Renal pelvis (tissue), 4 donors: ENCODE results near the gene RPS6KA2. TPM values are rescaled to one million over a fixed set of nuclear protein-coding genes. Genes with fewer than 3 reads are reported as not detected.

Experiments used
- DNase-seq: peaks from one replicate; pipeline ENCODE4 v3.0.0-alpha.2; 2013
- polyA plus RNA-seq, 3 donors: library from polyadenylated mRNA; unstranded; fragments of 120-200 nt; gene quantifications; one replicate each; pipeline ENCODE4 v1.2.1, GENCODE V29; 2013; ENCODE audit not compliant: insufficient read length in 3 of 3

The RPS6KA2 gene
- polyA plus RNA-seq, 3 donors: 27.8 to 29.6 (median 29.1) TPM

DNA sequence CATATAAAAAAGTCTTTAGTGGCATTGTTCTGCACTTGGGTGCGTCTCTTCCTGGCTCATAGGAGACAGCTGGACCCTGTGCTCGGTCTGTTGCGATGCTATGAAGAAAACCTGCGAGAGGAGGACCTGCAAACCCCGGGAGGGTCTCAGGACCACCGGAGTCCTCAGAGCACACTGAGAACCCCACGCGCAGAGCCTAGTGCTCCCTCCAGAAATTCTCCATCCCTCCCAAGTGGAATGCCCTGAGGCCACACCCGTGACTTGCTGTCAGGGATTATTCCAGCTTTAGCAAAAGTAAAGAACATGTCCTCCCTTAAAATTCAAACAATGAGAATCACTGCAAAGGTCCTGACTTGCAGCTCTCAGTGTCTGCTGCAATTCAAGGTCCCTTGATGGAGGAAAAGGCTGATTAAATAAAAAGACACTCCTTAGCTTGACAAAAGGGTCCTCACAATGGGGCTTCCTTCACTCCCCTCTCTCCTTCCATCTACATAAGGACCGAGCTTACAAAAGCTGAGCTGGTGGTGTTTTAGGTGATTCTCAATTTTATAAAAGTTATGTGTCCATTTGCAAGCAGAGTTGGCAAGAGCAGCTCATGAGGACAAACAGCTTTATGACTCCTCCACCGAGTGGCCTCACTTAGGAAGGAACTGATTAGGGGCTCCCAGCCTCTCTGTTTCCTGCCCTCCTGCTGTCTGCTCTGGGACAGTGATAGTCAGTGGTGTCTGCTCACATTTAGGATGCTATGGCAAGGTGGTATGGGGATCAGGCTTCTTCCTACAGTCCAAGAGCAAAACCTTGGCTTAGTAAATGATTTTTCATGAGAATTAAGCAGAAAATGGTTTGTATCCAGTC, 137.5 kb downstream of the RPS6KA2 start:
- DNase-seq: no peak

DNA sequence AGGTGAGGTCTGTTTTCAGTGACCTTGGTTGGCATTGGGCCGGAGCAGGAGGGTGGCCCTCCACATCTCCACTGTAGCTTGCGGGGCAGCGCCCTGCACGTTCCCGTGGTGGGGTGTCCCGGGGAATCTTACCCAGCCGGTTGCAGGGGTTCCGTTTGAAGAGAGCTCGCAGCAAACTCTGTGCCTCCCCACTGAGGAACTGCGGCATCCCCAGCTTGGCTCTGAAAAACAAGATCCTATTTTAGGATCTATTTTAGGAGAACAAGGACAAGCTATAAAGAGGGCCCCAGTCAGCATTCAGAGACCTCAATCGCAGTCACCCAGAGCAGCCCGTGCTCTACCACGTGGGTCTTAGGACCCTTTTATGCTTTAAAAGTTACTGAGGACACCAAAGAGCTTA, 138.3 kb downstream of the RPS6KA2 start:
- no peak for DNase-seq

DNA sequence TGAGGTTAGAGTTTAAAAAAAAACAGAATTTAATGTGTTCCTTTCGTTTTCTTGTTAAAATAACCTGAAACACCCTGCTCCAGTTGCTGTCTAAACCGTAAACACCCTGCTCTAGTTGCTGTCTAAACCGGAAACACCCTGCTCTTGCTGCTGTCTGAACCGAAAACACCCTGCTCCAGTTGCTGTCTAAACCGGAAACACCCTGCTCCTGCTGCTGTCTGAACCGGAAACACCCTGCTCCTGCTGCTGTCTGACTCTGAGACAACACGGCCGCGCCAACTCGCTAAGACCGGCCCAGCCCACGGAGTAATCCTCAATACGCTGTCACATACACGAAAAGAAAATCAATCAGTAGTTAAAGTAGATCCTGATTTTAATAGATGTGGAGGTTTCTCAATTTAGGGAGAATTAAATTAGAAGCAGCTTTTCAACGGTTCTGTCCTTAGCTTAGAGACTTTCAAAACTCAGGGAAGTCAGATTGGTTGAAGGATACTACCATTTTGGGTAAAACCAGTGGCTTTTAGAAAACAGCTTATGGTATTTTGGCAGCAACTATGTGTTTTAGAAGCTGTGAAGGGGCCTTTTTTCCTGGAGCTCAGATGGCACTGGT, 138.9 kb downstream of the RPS6KA2 start:
- DNase-seq: peak; percentile 54

DNA sequence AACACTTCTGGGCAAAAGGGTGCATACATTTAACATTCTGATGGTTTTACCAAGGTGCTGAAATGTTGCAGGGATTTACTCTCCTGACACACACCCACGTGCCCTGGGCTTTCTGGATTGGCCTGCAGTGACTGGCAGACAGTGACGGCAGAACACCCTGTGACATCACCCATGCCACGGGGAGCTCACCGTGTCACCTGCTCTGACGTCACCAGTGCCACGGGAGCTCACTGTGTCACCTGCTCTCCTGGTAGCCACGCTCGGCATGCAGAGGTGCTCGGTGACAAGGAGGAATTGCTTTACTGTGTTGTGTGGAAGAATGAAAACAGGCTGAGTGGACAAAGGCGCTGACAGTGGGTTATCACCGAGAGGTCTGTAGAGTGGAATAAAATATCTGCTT, 139.9 kb downstream of the RPS6KA2 start:
- no peak for DNase-seq

DNA sequence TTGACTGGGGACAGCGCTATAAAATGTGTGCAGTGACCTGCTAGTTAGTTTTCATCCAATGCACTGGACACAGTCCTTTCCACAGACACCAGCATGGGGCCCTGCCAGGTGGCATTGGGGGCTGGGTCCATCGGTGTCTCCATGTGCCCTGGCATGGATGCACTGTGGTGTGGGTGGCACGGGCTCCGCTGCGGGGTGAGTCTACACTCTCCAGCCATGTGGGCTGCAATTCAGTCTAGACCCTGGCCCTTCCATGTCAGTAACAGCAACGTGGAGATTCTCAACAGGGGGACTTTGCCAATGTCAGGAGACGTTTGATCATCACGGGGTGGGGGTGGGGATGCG, 140.5 kb downstream of the RPS6KA2 start:
- DNase-seq: no peak

DNA sequence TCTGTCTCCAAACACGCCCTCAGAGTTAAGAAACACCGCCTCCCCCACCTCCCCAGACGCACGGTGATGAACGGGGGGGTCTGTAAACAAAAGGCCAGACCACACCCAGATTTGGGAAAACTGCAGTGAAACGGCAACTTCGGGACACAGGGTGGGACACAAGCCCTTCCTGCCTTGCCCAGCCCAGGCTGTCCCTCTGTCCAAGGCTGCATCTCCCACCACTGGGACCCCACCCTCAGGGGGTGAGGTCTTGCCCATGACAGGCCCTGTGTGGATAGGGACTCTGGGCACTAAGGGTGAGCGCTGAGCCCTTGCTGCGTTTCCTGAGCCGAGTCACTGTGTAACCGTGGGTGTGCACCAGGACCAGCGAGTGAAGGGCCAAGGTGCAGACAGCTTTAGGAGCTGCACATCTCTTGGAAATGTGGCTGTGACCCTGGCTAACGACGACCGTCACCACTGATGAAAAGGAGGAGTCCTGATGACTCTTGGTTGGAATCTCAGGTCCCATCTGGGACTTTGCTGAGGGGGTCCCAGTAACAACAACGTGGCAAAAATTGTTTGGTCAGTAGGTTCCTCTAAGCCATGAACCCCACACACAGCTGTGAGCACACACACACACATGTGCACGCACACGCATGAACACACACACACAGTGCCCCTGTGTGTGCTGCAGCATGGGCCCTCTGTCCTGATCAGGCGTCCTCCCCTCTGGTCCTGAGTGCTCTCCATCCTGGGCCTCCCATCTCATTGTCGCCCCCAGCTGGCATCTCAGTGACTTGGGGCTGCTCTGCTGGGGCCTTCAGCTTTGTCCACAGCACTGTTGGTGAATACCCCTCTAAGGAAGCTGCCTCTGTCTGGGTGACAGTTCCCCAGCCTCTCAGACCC, 141.2 kb downstream of the RPS6KA2 start:
- no peak for DNase-seq

DNA sequence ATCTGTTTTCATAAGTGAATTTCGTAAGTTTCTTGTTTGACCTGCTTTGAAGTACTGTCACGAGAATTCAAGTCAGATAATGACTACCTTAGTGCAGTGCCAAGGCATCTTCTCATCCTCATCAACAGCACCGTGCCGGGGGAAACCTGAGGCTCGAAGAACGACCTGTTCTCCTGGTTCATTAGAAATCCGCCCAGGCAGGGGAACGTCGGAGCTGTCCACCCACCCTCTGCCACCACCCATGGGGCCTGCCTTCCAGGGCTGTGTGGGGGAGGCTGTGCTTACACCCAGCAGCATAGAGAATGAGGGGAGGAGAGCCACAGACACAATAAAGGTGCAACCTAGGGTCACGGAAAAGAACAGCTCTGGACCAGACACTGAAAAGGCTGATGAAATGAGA, 142.2 kb downstream of the RPS6KA2 start:
- no peak for DNase-seq

DNA sequence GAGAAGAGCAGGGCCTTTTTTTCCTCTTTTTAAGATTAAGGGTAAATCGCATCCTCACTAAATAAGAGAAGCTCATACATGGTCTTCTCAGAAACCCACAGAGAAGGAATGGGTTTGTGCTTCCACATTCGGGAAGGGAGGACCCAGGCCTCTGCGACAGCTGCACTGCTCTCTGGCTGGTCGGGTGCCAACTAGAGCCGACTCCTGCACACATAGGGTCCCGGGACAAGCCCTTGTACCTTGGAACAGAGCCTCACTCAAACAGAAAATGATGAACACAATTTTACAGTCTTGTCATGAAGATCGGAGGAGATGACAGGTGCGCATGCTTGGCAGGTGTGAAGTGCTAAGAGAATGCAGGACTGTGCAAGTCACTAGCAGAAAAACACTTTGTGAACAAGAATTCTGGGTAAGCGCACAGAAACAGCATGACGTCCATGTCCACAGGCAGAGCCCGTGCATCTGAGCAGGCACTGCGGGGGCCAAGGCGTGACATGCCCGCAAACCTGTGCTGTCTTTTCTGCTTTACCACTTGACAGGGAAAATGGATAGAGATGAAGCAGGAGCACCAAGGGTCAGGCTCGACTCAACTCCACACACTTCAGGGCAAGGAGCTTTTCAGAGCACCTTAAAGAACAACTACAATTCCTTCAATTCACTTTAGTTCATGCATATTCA, 143.3 kb downstream of the RPS6KA2 start:
- no peak for DNase-seq

DNA sequence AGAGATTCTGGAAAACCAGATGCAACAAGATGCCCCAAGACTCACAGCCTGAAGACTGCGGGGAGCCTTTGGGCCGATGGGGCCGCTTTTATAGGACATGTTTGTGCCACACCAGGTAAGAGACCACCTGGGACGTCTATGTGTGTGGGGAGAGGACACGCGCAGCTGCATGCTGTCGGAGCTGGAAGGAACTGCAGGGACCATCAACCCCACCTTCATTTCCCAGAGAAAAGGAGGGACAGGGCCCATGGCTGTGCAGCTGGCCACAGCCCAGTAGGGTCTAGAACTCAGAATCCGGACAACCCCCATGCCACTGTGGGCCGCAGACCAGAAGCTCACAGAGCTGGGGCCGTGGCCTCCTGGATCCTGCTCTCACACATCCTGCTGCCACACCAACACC, 144.0 kb downstream of the RPS6KA2 start:
- no peak for DNase-seq

DNA sequence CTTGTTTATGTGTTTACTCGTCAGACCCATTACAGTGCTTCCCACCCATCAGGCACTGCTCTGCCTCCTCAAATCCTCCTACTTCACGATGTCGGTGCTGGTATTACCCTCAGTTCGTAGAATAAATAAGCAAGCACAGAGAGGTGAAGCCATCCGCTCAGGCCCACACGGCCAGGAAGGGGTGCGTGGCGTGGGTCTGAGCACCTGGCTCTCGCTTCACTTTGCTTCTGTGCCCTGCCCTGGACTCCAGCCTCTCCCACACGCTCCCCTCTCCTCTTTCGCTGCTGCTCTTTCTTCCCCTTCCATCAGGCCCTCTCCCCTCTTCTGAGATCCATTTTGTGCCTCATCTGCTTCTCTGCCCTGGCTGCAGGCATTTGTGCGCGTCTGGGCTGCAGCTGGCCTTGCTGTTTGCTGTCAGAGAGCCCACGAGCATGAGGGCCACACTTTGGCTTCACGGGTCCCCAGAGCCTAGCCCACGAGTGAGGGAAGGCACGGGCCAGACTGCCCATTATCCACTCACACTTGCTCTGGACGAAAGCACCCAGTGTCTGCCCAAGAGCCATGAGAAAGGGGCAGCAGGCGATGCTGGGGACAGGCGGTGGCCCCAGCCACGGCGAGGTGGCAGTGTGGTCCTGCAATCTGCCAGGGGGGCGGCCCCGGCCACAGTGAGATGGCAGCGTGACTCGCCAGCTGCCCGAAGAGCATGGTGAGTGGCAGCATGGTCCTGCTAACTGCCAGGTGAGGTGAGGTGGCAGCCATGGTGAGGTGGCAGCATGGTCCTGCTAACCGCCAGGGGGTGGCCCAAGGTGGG, 148.1 kb downstream of the RPS6KA2 start:
- DNase-seq: no peak

DNA sequence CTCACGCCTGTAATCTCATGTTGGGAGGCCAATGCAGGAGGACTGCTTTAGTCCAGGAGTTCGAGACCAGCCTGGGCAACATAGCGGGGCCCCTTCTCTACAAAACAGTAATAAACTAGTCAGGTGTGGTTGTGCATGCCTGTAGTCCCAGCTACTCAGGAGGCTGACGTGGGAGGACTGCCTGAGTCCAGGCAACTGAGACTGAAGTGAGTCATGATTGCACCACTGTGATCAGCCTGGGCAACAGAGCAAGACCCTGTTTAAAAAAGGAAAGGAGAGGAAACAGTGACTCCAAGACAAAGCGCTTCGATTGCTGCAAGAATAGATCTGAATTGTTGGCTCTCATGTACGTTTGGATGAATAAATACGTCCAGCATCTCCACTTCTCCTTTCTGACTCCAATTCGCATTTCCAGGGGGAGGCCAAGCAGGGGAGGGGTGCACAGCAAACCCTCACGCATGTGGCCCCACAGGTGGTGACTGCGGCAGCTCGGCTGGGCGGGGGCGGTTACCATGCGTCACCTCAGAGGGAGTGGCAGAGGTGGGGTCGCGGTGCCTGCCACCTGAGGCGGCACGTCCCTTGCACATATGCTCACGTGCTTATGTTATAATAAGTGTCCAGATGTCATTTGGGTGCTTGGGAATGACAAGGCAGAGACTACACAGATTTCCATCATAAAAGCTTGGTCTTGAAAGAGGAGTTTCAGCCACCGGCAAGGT, 149.2 kb downstream of the RPS6KA2 start:
- DNase-seq: no peak

DNA sequence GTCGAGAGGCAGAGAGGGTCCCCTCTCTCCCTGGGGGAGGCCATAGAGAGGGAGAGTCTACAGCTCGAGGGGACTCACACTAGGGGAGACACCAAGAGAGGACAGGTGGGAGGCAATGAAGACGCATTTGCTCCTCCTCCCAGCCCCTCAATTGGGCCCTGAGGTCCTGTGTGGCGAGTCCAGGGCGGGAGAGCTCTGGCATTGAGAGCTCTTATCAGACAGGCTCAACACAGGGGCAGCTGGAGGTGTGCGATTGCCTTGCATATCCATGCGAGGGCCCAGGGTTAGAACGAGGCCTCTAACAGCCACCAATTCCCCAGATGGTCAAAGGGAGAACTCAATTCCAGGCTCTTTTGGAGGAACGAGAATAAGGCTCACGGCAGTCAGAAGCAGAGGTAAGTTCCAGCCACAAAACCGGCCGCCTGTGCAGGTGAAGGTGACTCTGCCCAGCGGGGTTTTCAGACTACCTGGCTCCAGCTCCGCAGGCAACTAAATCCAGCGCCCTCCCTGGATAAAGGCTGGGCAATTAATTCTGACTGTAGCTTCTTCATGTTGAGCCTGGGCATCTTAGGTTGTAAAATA, 150.3 kb downstream of the RPS6KA2 start:
- no peak for DNase-seq

DNA sequence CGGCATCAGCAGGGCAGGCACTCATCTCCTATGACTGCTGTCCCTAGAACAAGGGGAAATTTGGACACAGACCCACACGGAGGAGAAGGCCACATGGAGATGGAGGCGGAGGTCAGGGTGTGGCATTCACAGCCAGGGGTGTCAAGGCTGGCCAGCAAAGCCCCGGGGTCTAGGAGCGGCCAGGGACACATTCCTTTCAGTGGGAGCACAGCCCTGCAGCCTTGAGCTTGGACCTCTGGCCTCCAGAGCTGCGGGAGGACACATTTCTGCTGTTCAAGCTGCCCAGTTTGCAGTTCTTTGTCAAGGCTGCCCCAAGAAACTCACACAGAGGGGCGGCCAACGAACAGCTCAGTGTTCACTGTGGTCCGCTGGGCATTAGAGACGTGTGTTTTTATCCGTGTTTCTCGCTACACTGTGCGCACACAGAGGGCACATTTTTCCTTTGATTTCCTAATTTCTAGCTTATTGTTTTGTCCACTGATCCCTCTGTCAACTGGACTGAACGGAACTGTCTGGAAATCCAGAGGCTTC, 150.9 kb downstream of the RPS6KA2 start:
- no peak for DNase-seq

DNA sequence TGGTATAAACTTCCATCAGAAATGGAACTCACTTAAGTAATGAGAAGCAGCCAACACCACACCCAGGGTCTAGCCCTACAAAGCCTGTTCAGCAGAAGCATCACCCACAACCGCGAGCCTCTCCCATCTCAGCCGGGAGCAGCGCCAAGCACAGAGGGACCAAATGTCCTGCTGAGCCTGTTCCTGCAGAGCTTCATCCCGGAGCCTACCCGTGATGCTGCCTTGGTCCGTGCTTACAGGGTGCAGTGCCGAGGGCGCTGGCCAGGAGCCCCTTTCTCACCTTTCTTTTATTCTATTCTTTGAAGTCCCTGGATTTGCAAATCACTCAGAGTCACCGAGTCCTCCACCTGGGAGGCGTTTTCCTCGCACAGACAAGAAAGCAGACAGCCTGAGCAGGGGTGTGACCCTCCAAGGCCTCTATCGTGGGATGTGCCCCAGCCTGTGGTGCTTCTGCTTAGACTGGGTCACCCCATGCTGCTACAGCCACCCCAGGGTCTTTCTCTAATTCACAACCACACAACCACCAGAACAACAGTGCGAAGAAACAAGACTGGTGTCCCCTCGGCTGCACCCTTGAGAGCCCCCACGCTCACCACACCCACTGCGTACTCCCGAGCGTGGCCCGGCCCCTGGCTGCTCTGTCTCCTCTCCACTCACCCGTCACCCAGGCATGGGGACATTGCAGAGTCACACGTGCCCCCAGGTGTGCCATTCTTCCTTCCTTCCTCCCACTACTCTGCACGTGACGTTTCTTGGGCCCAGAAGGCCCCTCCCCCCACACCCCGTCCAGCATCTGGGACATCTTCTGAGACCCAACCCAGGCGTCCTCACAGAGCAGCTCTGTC, 152.1 kb downstream of the RPS6KA2 start:
- no peak for DNase-seq

DNA sequence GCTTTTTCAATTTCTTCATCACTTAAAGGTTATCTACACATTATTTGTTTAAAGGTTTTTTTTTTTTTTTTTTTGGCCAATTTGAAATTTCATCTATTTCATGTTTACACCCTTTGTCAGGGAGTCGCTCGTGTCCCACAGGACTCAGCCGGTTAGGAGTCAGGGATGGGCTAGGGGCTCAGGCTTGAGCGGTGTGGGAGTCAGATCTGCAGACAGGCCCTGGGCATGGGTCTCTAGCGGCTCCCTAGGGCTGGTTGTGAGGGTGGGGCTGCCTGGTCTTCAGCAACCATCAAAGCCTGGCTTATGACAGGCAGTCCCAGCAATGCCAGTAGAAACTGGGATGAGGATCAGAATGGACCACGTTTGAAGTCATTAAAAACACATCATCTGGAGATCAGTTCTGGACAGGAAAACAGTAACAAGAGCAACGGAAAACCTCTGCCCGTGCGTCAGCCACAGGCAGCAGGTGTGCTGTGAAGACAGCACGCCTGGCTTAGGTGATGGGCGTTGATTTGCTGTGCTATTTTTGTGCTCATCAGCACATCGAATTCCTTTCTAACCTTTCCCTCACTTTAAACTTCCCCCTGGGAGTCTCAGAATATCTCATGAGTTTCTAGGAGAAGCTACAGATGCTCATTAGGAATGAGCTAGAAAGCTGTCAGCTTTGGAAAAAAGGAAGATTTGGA, 153.0 kb downstream of the RPS6KA2 start:
- no peak for DNase-seq

DNA sequence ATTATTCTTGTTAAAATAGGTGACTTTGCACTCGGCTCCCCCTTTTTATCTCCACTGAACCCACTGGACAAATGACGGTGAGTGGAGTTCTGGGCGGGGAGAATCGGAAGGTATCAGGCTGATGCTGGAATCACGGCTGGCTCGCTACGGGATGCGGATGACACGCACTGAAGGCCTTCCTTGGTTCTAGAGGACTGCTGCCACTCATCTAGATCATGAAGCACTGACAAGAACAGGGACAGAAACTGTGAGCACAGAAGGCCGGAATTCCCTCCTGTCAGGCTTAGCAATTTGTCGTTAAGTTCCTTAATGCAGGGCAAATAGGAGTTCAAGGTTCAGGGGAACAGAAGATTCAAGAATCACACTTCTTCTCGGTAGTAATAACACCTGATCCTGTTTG, 154.4 kb downstream of the RPS6KA2 start:
- DNase-seq: no peak

DNA sequence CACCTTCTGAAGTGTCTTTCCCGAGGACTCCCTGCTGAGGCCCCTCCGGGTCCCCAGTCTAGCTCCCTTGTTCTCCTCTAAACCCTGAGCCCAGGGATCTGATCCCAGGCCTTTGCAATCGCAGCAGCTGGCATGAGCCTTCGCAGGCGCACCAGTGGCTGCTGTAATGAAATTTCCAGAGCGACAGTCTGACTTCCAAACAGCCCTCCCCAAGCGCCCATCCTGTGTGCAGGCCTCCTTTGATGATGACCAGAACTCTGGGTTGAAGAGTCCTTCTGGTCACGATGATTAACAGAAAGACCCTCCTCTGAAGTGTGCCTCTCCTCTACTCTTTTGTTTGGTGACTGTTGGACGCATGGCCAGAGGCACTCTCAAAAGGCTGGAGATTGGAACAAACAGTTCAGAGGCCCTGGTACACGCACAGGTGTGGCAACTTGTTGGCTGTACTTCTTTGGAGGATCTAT, 155.2 kb downstream of the RPS6KA2 start:
- DNase-seq: no peak

DNA sequence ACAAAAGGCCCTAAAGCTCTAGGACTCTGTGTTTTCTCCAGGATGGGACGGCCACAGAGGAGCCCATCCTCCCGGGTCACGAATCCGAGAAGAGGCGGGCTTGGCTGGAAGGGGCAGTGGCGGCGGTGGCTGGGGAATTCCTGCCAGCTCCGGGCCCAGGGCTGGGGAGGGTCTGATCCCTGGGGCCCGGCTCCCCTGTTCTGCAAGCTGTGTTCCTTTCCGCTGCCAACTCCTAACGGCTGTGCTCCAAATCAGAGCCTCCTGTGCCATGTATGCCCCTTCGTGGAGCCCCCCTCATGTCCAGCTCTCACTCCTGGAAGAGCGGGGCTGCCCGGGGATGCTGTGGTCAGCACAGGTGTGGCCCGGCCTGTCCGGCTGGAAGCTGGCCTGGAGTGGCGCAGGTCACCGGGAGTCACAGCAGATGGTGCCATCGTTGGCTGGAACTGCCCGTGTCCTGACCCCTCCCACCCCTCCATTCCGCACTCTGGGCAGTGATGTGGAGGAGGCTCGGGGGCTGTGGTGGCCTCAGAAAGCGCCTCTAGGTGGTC, 156.1 kb downstream of the RPS6KA2 start:
- no peak for DNase-seq
